Epithelial cell of proximal tubule (primary cell): ENCODE results near the gene SYT8. TPM values are rescaled to one million over a fixed set of nuclear protein-coding genes. Genes with fewer than 3 reads are reported as not detected.
"Not testable (repeated sequence)": the region's sequence is repeated elsewhere in the genome, so short reads cannot be mapped to it uniquely, and the experiment has no call there.

Source experiments
- DNase-seq: peaks from one replicate; pipeline ENCODE4 v3.0.0-alpha.2; 2011; ENCODE audit warnings: low read depth
- H3K4me3 ChIP-seq: 2 replicates; pipeline ENCODE4 v1.5.1; 2011; ENCODE audit warnings: low read depth, mild to moderate bottlenecking, low read length
- total RNA-seq: library from RNA; depleted of rRNA; stranded (reverse); fragments of >200 nt; gene quantifications from 2 replicates; pipeline ENCODE4 v1.2.3, GENCODE V29; 2015
- TF ChIP-seq, protein P1 (sequence below): conservative IDR thresholded peaks from 2 replicates; pipeline ENCODE4 v1.5.1; 2012; ENCODE audit warnings: low read depth, mild to moderate bottlenecking, low read length

SYT8 gene
- total RNA-seq, 1 donor from 2014 or later = 0.81 TPM

DNA sequence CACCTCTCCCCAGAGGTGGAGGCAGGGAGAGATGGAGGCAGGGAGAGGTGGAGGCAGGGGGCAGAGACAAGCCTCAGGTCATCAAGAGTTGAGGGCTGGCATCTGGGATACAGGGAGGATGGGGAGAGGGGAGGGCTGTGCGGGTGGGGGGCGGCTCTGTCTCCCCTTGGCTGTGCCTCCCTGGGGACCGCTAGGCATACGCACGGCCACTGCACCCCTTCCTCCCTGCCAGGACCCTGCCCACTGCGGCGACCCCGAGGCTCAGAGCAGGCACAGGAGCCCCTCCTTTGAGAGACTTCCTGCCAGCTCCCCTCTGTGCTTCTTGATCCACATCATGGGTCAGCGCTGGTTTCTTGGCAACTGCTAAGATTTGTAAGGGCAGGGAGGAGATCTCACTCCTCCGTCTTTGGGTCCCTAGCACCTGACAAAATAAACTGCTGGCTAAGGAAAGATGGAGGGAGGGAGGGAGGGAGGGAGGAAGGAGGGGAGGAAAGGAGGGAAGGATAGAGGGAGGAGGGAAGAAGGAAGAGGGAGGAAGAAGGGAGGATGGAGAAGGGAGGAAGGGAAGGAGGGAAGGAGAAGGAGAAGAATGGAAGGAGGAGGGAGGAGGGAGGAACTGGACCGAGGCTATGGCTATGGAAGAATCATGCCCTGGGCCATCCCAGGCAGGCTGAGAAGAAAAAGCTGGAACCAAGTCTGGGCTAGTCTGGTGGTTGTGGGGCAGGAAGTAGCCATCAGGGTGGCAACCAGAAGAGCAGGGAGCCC is 38.4 kb downstream of the SYT8 start:
- H3K4me3 ChIP-seq = no peak overlapping the region

DNA sequence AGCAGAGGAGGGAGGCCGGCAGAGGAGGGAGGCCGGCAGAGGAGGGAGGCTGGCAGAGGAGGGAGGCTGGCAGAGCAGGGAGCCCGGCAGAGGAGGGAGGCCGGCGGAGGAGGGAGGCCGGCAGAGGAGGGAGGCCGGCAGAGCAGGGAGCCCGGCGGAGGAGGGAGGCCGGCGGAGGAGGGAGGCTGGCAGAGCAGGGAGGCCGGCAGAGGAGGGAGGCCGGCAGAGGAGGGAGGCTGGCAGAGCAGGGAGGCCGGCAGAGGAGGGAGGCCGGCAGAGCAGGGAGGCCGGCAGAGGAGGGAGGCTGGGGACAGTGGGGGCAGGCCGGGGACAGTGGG is 39.0 kb downstream of the SYT8 start:
- not testable (repeated sequence) for DNase-seq

More for the DNA sequence above, 38.4 kb downstream of the SYT8 start:
- DNase-seq = no peak
- TF ChIP-seq, protein P1, sequence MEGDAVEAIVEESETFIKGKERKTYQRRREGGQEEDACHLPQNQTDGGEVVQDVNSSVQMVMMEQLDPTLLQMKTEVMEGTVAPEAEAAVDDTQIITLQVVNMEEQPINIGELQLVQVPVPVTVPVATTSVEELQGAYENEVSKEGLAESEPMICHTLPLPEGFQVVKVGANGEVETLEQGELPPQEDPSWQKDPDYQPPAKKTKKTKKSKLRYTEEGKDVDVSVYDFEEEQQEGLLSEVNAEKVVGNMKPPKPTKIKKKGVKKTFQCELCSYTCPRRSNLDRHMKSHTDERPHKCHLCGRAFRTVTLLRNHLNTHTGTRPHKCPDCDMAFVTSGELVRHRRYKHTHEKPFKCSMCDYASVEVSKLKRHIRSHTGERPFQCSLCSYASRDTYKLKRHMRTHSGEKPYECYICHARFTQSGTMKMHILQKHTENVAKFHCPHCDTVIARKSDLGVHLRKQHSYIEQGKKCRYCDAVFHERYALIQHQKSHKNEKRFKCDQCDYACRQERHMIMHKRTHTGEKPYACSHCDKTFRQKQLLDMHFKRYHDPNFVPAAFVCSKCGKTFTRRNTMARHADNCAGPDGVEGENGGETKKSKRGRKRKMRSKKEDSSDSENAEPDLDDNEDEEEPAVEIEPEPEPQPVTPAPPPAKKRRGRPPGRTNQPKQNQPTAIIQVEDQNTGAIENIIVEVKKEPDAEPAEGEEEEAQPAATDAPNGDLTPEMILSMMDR = no peak

DNA sequence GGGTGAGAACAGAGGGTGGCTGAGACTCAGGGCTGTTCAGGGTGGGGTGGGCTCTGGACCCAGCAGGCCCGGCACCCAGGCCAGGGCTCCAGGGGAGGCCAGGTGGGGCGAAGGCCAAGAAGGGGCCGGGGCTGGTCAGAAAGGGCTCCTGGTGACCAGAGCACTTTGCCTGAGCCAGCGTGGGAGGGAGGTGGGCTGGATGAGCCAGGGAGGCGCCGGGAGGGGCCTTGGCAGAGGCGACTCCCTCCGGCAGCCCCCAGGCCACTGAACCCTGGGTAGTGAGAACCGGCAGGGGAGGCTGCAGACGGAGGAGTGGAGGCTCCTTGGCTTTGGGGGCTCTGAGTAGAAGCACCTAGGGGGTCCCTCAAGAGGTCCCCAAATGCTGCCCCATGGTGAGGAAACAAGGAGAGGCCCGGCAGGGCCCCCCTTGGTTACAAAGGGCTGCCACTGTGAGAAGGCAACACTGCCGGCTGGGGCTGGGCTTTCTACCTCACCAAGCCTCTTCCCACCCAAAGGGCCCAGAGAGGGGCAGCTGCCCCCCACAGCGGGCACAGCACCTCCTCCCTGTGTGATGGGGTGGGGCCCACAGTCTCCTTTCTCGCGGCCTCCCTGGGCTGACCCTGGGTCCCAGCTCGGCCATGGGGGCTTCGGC is 39.8 kb downstream of the SYT8 start:
- DNase-seq, H3K4me3 ChIP-seq: not testable (repeated sequence)

More for the DNA sequence above, 39.0 kb downstream of the SYT8 start:
- not testable (repeated sequence) for H3K4me3 ChIP-seq

DNA sequence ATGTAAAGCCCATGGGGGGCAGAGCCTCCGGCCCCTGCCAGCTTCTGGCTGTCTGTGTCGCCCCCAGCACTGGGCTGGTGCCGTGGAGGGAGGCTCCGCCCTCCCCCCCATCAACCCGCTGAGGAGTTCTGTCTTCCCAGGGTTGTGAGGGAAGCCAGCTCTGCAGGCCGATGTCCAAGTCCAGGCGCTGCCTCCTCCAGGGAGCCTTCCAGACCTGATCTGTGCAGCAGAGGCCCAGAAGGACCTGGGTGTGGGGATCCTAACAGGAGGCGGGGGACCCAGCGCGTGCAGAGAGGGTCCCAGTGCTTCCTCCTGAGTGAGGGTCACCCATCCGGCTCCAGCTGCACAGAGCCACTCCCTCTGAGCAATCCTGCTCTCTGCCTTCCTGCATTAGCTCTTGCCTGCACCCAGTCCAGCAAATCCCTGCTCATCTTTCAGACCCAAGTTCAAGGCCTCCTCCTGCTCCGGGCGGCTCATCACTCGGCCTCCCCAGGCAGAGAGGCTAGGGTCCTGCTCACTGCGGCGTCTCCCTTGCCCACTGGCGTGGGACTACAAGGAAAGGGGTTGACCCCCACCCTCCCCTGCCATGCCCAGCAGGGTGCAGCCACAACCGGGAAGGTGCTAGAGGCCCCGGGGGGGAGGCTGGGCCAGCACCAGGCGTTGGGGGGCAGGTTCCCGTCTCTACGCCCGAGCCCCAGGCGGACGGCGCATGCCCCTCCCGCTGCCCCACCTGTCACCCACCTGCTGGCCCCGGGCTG is 40.5 kb downstream of the SYT8 start:
- no peak overlapping the region for H3K4me3 ChIP-seq
- TF ChIP-seq, protein P1 = no peak
- DNase-seq = no peak

DNA sequence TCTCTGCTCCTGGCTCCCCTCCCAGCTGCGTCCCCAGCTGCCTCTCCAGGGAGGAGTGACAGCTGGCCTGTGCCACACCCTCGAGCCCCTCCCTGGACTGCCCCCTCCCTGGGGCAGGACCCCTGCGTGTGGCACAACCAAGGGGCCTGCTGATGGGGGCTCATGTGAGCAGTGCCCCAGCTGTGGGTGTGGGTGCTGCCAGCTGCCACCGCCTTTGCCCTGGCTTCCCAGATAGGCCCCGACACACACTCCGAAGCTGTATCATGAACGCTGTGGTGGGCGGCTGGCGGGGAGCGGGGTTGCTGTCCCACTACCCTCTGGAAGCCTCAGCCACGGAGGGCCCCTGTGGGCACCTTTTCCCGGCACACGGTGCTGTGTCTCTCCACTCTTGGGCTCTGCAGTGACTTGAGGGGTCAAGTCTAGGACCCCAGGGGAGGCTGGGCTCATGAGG is 41.1 kb downstream of the SYT8 start:
- not testable (repeated sequence) for H3K4me3 ChIP-seq, DNase-seq

DNA sequence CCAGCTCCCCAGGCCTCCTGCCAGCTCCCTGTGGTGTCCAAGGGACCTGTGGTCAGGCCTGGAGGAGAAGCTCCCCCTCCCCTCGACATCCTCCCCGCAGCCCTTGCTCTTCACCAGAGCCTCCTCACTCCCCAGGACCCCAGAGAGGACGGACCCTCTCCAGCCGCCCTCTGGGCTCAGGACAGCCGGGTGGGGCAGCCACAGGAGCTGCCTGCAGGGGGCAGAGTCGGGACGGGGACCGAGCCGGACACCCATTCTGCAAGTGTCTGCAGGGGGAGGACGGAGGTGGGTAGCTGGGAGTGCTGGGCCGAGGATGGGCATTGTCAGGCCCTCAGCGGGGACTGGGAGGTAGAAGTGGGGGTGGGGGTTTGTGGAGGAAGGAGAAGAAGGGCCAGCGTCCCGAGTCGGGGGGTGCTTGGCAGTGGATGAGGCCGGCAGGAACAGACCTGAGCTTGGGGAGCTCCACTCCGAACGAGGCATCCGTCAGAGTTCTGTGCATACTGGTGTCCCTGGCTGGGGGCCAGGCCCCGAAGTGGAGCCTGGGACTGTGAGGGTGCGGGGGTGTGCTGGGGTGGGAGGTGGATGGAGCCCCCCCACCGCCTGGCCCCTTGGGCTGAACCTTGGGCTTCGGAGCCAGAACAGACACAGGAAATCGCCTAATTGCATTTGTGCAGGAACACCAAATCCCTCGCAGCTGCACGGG is 41.7 kb downstream of the SYT8 start:
- no peak for DNase-seq
- H3K4me3 ChIP-seq = no peak overlapping the region
- TF ChIP-seq, protein P1 = peak; percentile 52

DNA sequence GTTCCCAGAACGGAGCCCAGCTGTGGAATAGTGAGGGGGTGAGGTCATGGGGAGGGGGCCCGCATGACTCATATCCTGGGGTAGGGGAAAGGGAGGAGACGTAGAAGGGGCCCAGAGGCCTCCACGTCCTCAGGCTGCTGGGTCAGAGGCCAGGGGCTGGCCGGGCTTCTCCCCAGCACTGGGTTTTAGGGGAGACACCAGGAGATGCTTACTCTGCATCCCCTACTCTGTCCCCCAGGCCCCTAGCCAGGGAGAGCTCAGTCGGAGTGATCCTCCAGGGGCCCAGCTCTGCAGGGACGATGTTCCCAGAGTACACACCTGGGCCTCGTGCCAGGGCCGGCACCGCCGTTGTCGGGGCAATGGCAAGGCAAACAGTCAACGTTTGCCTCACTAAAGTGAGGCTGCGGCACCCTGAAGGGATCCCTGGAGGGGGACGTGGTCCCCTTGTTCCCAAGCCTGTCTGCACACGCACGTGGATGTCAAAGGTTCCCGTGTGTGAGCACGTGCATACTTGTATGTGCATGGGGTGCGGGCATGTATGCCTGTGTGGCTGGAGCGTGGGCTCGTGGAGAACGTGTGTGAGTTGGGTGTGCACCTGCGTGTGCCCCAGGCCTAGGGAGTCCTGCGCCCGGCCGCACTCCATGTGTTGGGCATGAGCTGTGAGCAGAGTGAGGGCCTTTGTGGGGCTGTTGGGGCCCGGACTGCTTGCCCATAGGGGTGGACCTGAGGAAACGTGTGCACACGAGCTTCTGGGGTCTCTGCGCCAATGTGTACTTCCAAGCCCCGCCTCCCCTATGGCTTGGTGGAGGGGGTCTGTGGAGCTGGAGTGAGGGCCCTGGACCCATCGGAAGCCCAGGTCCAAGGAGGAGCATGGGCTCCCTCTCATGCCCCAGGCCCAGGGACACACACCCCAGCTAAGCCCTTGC is 42.7 kb downstream of the SYT8 start:
- no peak for DNase-seq
- H3K4me3 ChIP-seq = no peak overlapping the region
- TF ChIP-seq, protein P1 = no peak
